Measurements from ENCODE around the gene FIBP.

DNA sequence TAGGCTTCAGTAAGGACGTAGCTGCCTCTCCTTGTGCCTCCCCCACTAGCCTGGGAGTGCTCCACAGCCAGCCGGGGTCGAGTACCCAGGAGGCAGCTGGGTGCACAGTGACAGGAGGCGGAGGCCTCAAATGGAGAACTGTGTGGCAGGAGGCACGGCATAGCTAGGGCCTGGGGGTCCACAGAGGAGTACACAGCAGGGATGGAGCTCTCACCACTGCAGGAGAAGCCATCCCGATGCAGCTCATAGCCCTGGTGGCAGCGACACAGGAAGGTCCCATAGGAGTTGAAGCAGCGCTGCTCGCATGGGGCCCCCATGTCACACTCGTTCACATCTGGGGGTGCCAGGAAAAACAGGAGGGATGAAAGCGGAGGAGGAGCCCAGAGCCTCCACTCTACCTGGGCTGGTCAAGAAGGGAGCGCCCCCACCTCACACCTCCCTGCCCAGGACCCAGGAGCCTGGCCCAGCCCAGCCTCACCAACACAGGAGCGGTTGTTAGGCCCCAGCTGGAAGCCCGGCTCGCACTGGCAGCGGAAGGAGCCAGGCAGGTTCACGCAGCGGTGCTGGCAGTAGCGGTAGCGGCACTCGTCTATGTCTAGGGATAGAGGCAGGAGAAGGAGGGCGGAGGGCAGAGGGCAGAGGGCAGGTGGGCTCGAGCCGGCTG lies 18.5 kb downstream of the FIBP start:
- no peak for TF ChIP-seq CTCF (IDR thresholded peaks at IDR 0.05; ENCODE audit: insufficient read depth, low read depth, low read length)
- no peak for TF ChIP-seq EZH2 (IDR thresholded peaks at IDR 0.05; ENCODE audit: insufficient read depth, low read length)
